HFF-Myc (cell line): ENCODE results near the gene LSM7.

Source experiments
- DNase-seq: peaks from one replicate; pipeline ENCODE4 v3.0.0-alpha.2; 2011; ENCODE audit warnings: low read depth; ENCODE audit errors: extremely low read depth
- H3K4me3 ChIP-seq: replicated peaks from 2 replicates; pipeline ENCODE4 v1.5.1; 2011; ENCODE audit warnings: low read depth, mild to moderate bottlenecking, control low read depth, low read length
- CTCF ChIP-seq: IDR thresholded peaks from 2 replicates; pipeline ENCODE4 v1.5.1; 2012; ENCODE audit warnings: mild to moderate bottlenecking, low read depth, low read length, control low read depth; ENCODE audit errors: missing control alignments

The LSM7 gene

GRCh38 chr19:2315121-2315817 is 13.1 kb downstream of the LSM7 start:
- no peak for DNase-seq
- no peak for TF ChIP-seq CTCF
- no peak overlapping the region for H3K4me3 ChIP-seq

GRCh38 chr19:2312820-2313501 is 15.4 kb downstream of the LSM7 start:
- TF ChIP-seq CTCF: no peak
- no peak overlapping the region for H3K4me3 ChIP-seq
- DNase-seq: no peak

- no peak overlapping the region for H3K4me3 ChIP-seq
- no peak for TF ChIP-seq CTCF
- DNase-seq: no peak
Measured at GRCh38 chr19:2311093-2311492, 17.3 kb downstream of the LSM7 start.

GRCh38 chr19:2309734-2310362 is 18.5 kb downstream of the LSM7 start:
- no peak for DNase-seq
- no peak for TF ChIP-seq CTCF
- no peak overlapping the region for H3K4me3 ChIP-seq

- no peak for DNase-seq
- H3K4me3 ChIP-seq: no peak within 1 kb of the TSS
Measured at GRCh38 chr19:2308114-2308556, 20.3 kb downstream of the LSM7 start, which contains the start of gene LINGO3. Gene LINGO3 (minus strand): TSS chr19:2308154. CDS start chr19:2291776, 16,378 bp downstream.

GRCh38 chr19:2307518-2308012 is 20.8 kb downstream of the LSM7 start:
- DNase-seq: no peak
- no peak for TF ChIP-seq CTCF
- no peak overlapping the region for H3K4me3 ChIP-seq

More at GRCh38 chr19:2308114-2308556, 20.3 kb downstream of the LSM7 start, which contains the start of gene LINGO3:
- TF ChIP-seq CTCF: no peak
